ENCODE data around the gene PRDM16. TPM values are rescaled to one million over a fixed set of nuclear protein-coding genes. Genes with fewer than 3 reads are reported as not detected.

Gene PRDM16
- total and polyA plus RNA-seq, 2 of the 8 experiments (the other 6 are each of a cell fraction or from before 2014, with no cell fraction given): 0.39 to 0.43 TPM

DNA sequence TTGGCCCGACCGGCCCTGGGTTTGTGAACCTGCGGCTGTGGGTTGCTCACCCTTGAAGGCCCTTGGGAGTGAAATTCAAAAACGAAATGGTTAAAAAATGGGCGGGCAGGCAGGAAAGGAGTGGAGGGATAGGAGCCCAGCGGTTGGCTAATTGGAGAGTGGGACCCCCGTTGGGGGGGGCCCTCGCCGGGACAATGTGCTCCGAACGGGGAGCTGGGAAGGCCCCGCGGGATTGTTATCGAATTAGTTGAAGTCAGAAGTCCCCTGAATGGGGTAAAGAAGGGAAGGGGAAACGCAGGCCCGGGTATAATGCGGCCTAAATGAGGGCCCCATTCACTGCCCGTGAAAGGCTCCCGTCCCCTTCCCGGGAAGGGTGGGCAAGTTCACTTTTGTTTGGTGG is 135.7 kb downstream of the PRDM16 start:
- Histone ChIP-seq H3K14ac (ENCODE audit: insufficient read length) (no peak overlapping the region), H3K4me3 (ENCODE audit: extremely low read depth in 1 of 4, insufficient read depth in 2 of 4, low read depth in 3 of 4, low read length in 4 of 4) (no peak overlapping the region), H3K27ac (ENCODE audit: low read depth, low read length) (no peak overlapping the region), H3K56ac (replicated peaks; ENCODE audit: insufficient read length, low read depth, low read length) (no peak overlapping the region), H3K36me3 (ENCODE audit: control insufficient read depth in 2 of 4, insufficient read depth in 4 of 4, low read length in 3 of 4) (no peaks in the 10 kb centered on the region), H2AFZ (ENCODE audit: low read length) (no peak overlapping the region), H3K79me2 (ENCODE audit: control insufficient read depth in 1 of 2, insufficient read depth in 2 of 2, low read length in 2 of 2) (no peaks in the 10 kb centered on the region), H3K23me2 (ENCODE audit: low read depth, low read length) (no peaks in the 10 kb centered on the region), H4K5ac (ENCODE audit: insufficient read length, low read depth, low read length) (no peak overlapping the region), H2BK15ac (ENCODE audit: low read length) (no peak overlapping the region), H2AK5ac (ENCODE audit: low read depth, low read length) (no peak overlapping the region), H3K27me3 (replicated peaks in 1 of 4; ENCODE audit: control insufficient read depth in 3 of 4, extremely low read depth in 1 of 4, insufficient read depth in 3 of 4, low read length in 3 of 4) (no peaks in the 10 kb centered on the region), H4K20me1 (replicated peaks in 1 of 2; ENCODE audit: control insufficient read depth in 1 of 2, insufficient read depth in 2 of 2, low read length in 2 of 2) (no peaks in the 10 kb centered on the region), H3K18ac (ENCODE audit: extremely low read depth, low read length) (no peak overlapping the region), H3K79me1 (ENCODE audit: low read depth, low read length) (no peaks in the 10 kb centered on the region), H2BK5ac (ENCODE audit: low read depth, low read length) (no peak overlapping the region), H2BK120ac (replicated peaks; ENCODE audit: low read depth, low read length) (peak overlapping the region; percentile 47), H3K9me3 (ENCODE audit: insufficient read depth in 2 of 2, low read depth in 1 of 2, low read length in 1 of 2) (no peaks in the 10 kb centered on the region), H4K91ac (replicated peaks; ENCODE audit: insufficient read length, low read length) (peak overlapping the region; percentile 17), H4K8ac (ENCODE audit: extremely low read depth, insufficient read depth, low read length) (0 out of 2 replicates have a peak overlapping the region, but pooled peaks have one; percentile 58), H3K4ac (replicated peaks; ENCODE audit: insufficient read length, low read depth, low read length) (no peak overlapping the region), H3K4me1 (replicated peaks in 1 of 4; ENCODE audit: control insufficient read depth in 3 of 4, insufficient read depth in 4 of 4, low read length in 3 of 4) (peaks cover 0 to 10% (median 4%) of the 10 kb centered on the region in 4 experiments; a peak in 2 of 7 replicates), H2BK12ac (ENCODE audit: low read depth, low read length) (no peak overlapping the region), H3K23ac (ENCODE audit: insufficient read length) (no peak overlapping the region), H3K4me2 (ENCODE audit: insufficient read depth in 1 of 2, low read depth in 2 of 2, low read length in 2 of 2) (no peak overlapping the region), H3K9ac (replicated peaks in 1 of 4; ENCODE audit: extremely low read depth in 1 of 4, low read depth in 3 of 4, low read length in 3 of 4) (no peak overlapping the region), H2BK20ac (ENCODE audit: low read length) (no peak overlapping the region)
- FAIRE-seq (no peak), DNase-seq (ENCODE audit: low read depth in 1 of 2, low spot score in 2 of 2) (peak in 1 of 2 experiments; percentile 53)
- no peak for TF ChIP-seq RXRA (IDR thresholded peaks at IDR 0.05; ENCODE audit: insufficient read depth, low read depth, low read length)
- TF ChIP-seq, protein P1, sequence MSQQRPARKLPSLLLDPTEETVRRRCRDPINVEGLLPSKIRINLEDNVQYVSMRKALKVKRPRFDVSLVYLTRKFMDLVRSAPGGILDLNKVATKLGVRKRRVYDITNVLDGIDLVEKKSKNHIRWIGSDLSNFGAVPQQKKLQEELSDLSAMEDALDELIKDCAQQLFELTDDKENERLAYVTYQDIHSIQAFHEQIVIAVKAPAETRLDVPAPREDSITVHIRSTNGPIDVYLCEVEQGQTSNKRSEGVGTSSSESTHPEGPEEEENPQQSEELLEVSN (IDR thresholded peaks at IDR 0.05): 0 out of 2 replicates have a peak, but pooled peaks have one; percentile 15
- WGBS, 2 experiments (ENCODE audit: extremely low coverage in 1 of 2, insufficient coverage in 1 of 2, insufficient read length in 1 of 2, insufficient replicate concordance in 2 of 2, low coverage in 1 of 2, low lambda C conversion rate in 2 of 2, missing lambda C conversion rate in 1 of 2): 53% methylated on average over 17 of the region's 20 CpGs; no CpG with 5 or more reads in 1 of the 2 experiments
- CTCF ChIA-PET (ENCODE audit: partially characterized antibody): no interaction called here
- POLR2A ChIA-PET (ENCODE audit: partially characterized antibody): no interaction called here

All from H1 (cell line).